Measurements from ENCODE around the gene NCKIPSD. TPM values are rescaled to one million over a fixed set of nuclear protein-coding genes. Genes with fewer than 3 reads are reported as not detected.

The NCKIPSD gene
- polyA plus RNA-seq, 1 of the 3 experiments (the other 2 are of a cell fraction) = 20.4 TPM

- TF ChIP-seq IRF3 (IDR thresholded peaks at IDR 0.05; ENCODE audit: low read depth, low read length) = no peak
Measured at GRCh38 chr3:48662753-48663488, 22.8 kb downstream of the NCKIPSD start, which contains the start of gene CELSR3 (continued).

- peak; percentile 85 for DNase-seq
- ChIA-PET CTCF (interaction anchor here (0.6 to 4.5 kb wide), 7 partner anchors 21 to 468 kb away, joined by 3 to 33 read pairs (median 8); partner anchors contain the start of genes ARIH2, NCKIPSD and SLC26A6), POLR2A (interaction anchor here (0.6 to 1.9 kb wide), 6 partner anchors 22 to 103 kb away, joined by 3 to 15 read pairs (median 4); partner anchors contain the start of genes IP6K2 and SLC26A6)
Measured at GRCh38 chr3:48662145-48662752, 23.5 kb downstream of the NCKIPSD start.

More at GRCh38 chr3:48662145-48662752, 23.5 kb downstream of the NCKIPSD start:
- H3K4me3 ChIP-seq (ENCODE audit: low read depth in 2 of 2, low read length in 1 of 2) = peak overlapping the region; percentile 61 to 77
- peaks cover 4 to 23% of the 10 kb centered on the region in 2 experiments; a peak in 2 of 4 replicates for H3K4me1 ChIP-seq (ENCODE audit: control insufficient read depth in 1 of 2, insufficient read depth in 2 of 2, low read depth in 1 of 2, low read length in 1 of 2)
- H3K9ac ChIP-seq = peak overlapping the region; percentile 97; the same call in 1 of the 2 replicates
- TF ChIP-seq PBX3 (IDR thresholded peaks at IDR 0.05) = no peak
- no peak for TF ChIP-seq RXRA (IDR thresholded peaks at IDR 0.05; ENCODE audit: borderline replicate concordance, low read depth)
- TF ChIP-seq USF1 (IDR thresholded peaks at IDR 0.05; ENCODE audit: borderline replicate concordance, low read depth) = no peak
- TF ChIP-seq SIN3A (IDR thresholded peaks at IDR 0.05; ENCODE audit: borderline replicate concordance, low read depth, low read length) = no peak
- TF ChIP-seq JUND (IDR thresholded peaks at IDR 0.05) = no peak
- TF ChIP-seq USF2 (IDR thresholded peaks at IDR 0.05; ENCODE audit: borderline replicate concordance, low read depth, low read length) = no peak
- H3K36me3 ChIP-seq (replicated peaks in 1 of 2; ENCODE audit: control insufficient read depth in 1 of 2, insufficient read depth in 2 of 2, low read length in 1 of 2) = peaks cover 15 to 33% of the 10 kb centered on the region in 2 experiments
- peak overlapping the region; percentile 96 to 99; a peak in 3 of 4 replicates for H3K27ac ChIP-seq (ENCODE audit: low read depth in 2 of 2, low read length in 1 of 2)
- H4K20me1 ChIP-seq (ENCODE audit: insufficient read depth) = peaks cover 14% of the 10 kb centered on the region; the same call in 1 of the 2 replicates
- no peak overlapping the region for H2AFZ ChIP-seq (ENCODE audit: low read depth)
- peak overlapping the region; percentile 98 for H3K4me2 ChIP-seq
- H3K79me2 ChIP-seq (ENCODE audit: insufficient read depth) = peaks cover 28% of the 10 kb centered on the region
- H3K27me3 ChIP-seq (ENCODE audit: insufficient read depth) = no peaks in the 10 kb centered on the region
- no peaks in the 10 kb centered on the region for H3K9me3 ChIP-seq
- H3K9me2 ChIP-seq = no peaks in the 10 kb centered on the region
- 44% methylated on average over 11 of the region's 46 CpGs for WGBS (ENCODE audit: low lambda C conversion rate)
- peaks cover 12% of the 10 kb centered on the region for H3F3A ChIP-seq (replicated peaks; ENCODE audit: insufficient read depth)
